ENCODE data around the gene UROS. TPM values are rescaled to one million over a fixed set of nuclear protein-coding genes. Genes with fewer than 3 reads are reported as not detected.
A peak's percentile ranks its signal among the peaks of the same experiment; 100 is the strongest.

UROS gene
- total RNA-seq, 3 donors from 2014 or later, result 31.5 to 45.2 (median 35.1) TPM

GRCh38 chr10:125838802-125839575, 15.9 kb upstream of the UROS start:
- no peak for DNase-seq (ENCODE audit: low spot score in 2 of 2)
- peaks cover 7% of the 10 kb centered on the region for H3K36me3 ChIP-seq
- intact Hi-C loops (cut with DNase I; ENCODE audit: low total_unique reads), result no loop called here
- H3K9me3 ChIP-seq, result no peaks in the 10 kb centered on the region
- H3K4me1 ChIP-seq, result no peaks in the 10 kb centered on the region
- no peak overlapping the region for H3K4me3 ChIP-seq
- peak overlapping the region in 1 of 2 donors; percentile 33 for H3K27ac ChIP-seq
- TF ChIP-seq POLR2A (IDR thresholded peaks at IDR 0.05) (no peak), POLR2AphosphoS5 (IDR thresholded peaks at IDR 0.05) (no peak)
- TF ChIP-seq, protein P1, sequence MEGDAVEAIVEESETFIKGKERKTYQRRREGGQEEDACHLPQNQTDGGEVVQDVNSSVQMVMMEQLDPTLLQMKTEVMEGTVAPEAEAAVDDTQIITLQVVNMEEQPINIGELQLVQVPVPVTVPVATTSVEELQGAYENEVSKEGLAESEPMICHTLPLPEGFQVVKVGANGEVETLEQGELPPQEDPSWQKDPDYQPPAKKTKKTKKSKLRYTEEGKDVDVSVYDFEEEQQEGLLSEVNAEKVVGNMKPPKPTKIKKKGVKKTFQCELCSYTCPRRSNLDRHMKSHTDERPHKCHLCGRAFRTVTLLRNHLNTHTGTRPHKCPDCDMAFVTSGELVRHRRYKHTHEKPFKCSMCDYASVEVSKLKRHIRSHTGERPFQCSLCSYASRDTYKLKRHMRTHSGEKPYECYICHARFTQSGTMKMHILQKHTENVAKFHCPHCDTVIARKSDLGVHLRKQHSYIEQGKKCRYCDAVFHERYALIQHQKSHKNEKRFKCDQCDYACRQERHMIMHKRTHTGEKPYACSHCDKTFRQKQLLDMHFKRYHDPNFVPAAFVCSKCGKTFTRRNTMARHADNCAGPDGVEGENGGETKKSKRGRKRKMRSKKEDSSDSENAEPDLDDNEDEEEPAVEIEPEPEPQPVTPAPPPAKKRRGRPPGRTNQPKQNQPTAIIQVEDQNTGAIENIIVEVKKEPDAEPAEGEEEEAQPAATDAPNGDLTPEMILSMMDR (IDR thresholded peaks at IDR 0.05), result no peak
- H3K27me3 ChIP-seq, result no peaks in the 10 kb centered on the region

GRCh38 chr10:125836746-125837145, 13.7 kb upstream of the UROS start:
- TF ChIP-seq POLR2AphosphoS5 (IDR thresholded peaks at IDR 0.05) (no peak), POLR2A (IDR thresholded peaks at IDR 0.05) (no peak)
- TF ChIP-seq, protein P1 (IDR thresholded peaks at IDR 0.05), result no peak
- Histone ChIP-seq H3K27ac (peak overlapping the region in 1 of 2 donors; percentile 14), H3K4me1 (no peaks in the 10 kb centered on the region), H3K4me3 (no peak overlapping the region), H3K36me3 (peaks cover 12% of the 10 kb centered on the region), H3K9me3 (no peaks in the 10 kb centered on the region), H3K27me3 (no peaks in the 10 kb centered on the region)
- DNase-seq (ENCODE audit: low spot score in 2 of 2), result no peak
- intact Hi-C loops (cut with DNase I; ENCODE audit: low total_unique reads), result no loop called here

DNA sequence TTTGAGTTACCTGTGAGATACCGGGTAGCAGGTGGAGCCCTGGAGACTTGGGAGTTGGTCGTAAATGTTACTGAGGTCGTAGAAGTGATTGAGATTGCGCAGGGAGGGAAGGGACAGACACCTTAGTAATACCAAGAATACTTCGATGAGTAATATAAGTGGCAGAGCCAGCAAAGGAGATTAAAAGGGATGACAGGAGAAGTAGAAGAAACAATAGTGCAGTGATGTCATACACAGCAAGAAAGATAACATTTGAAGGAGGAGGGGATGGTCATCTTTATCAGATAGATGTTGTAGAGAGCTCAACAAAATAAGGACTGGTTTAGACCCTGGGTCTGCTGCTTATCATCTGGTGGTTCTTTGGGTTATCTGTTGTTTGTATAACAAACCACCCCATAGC, 5.3 kb upstream of the UROS start:
- intact Hi-C loops (cut with DNase I; ENCODE audit: low total_unique reads), result no loop called here

GRCh38 chr10:125827133-125827532, 4.1 kb upstream of the UROS start:
- intact Hi-C loops (cut with DNase I; ENCODE audit: low total_unique reads), result no loop called here
- Histone ChIP-seq H3K9me3 (no peaks in the 10 kb centered on the region), H3K27ac (no peak overlapping the region), H3K4me3 (no peak overlapping the region), H3K36me3 (no peaks in the 10 kb centered on the region), H3K4me1 (peaks cover 0 to 12% of the 10 kb centered on the region in 2 donors), H3K27me3 (no peaks in the 10 kb centered on the region)
- TF ChIP-seq POLR2AphosphoS5 (IDR thresholded peaks at IDR 0.05) (no peak), POLR2A (IDR thresholded peaks at IDR 0.05) (no peak)
- TF ChIP-seq, protein P1 (IDR thresholded peaks at IDR 0.05), result no peak
- no peak for DNase-seq (ENCODE audit: low spot score in 2 of 2)

More for the DNA sequence above, 5.3 kb upstream of the UROS start:
- no peak overlapping the region for H3K4me3 ChIP-seq
- no peaks in the 10 kb centered on the region for H3K27me3 ChIP-seq
- H3K9me3 ChIP-seq, result no peaks in the 10 kb centered on the region
- H3K27ac ChIP-seq, result no peak overlapping the region
- no peak for DNase-seq (ENCODE audit: low spot score in 2 of 2)
- no peak for TF ChIP-seq POLR2A (IDR thresholded peaks at IDR 0.05)
- TF ChIP-seq, protein P1 (IDR thresholded peaks at IDR 0.05), result no peak
- TF ChIP-seq POLR2AphosphoS5 (IDR thresholded peaks at IDR 0.05), result no peak
- H3K36me3 ChIP-seq, result peaks cover 3% of the 10 kb centered on the region
- peaks cover 0 to 11% of the 10 kb centered on the region in 2 donors for H3K4me1 ChIP-seq

DNA sequence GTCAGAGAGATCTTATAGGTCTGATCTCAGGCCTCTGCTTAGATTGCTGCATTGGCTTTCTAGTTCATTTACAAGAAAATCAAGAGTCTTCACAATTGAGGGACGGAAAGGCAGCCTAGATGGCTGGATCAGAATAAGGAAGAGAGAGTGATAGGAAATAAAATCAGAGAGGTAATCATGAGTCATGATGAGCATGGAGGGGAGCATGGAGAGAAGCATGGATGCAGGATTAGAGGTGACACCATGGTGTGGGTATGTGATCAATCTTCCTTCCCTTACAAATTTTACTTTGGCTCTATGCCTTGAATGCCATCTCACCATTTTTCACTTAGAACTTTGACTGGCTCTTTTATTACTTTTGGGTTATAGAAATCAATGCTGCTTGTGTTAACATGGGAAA, 1.7 kb upstream of the UROS start:
- intact Hi-C loops (cut with DNase I; ENCODE audit: low total_unique reads), result no loop called here
- H3K9me3 ChIP-seq, result no peaks in the 10 kb centered on the region
- peaks cover 0 to 16% of the 10 kb centered on the region in 2 donors for H3K4me1 ChIP-seq
- no peaks in the 10 kb centered on the region for H3K27me3 ChIP-seq
- TF ChIP-seq POLR2A (IDR thresholded peaks at IDR 0.05), result no peak
- no peak for TF ChIP-seq POLR2AphosphoS5 (IDR thresholded peaks at IDR 0.05)
- TF ChIP-seq, protein P1 (IDR thresholded peaks at IDR 0.05), result no peak
- H3K4me3 ChIP-seq, result peak overlapping the region in 2 of 3 donors; percentile 91 to 96
- no peak for DNase-seq (ENCODE audit: low spot score in 2 of 2)
- H3K36me3 ChIP-seq, result no peaks in the 10 kb centered on the region
- H3K27ac ChIP-seq, result no peak overlapping the region

Data from breast epithelium (tissue), 4 donors.